Posterior vena cava (tissue), 2 donors: ENCODE data around the gene GJC1. TPM values are rescaled to one million over a fixed set of nuclear protein-coding genes. Genes with fewer than 3 reads are reported as not detected.

Experiments used
- DNase-seq: peaks from one replicate; pipeline ENCODE4 v3.0.0-alpha.2; 2020; ENCODE audit warnings: low spot score
- intact Hi-C, 2 donors: fragments of 100-400 bp; cut with DNase I; formaldehyde crosslinking; loops; one replicate each; pipeline versions ENCODE4 v1.14.1 to v1.14.2; 2022 to 2023
- total RNA-seq, 2 donors: library from RNA; stranded (reverse); fragmentation: NEBNext Ultra II Directional; extraction: Animal tissue kit (Norgen Biotek cat#: 25700); gene quantifications; one replicate each; pipeline ENCODE4 v1.2.1, GENCODE V29; 2021
- donor health status: DM: yes; HTN: yes; CAD: no.
- donor health status: DM: yes; HTN: yes; CAD: no.

The GJC1 gene
- total RNA-seq, 2 donors from 2014 or later: 30.4 to 80.8 TPM

GRCh38 chr17:44754276-44754675, 75.8 kb downstream of the GJC1 start:
- intact Hi-C loops: no loop called here

GRCh38 chr17:44752953-44753861, 76.9 kb downstream of the GJC1 start:
- DNase-seq: no peak
- intact Hi-C loops: no loop called here

More at GRCh38 chr17:44754276-44754675, 75.8 kb downstream of the GJC1 start:
- no peak for DNase-seq

DNA sequence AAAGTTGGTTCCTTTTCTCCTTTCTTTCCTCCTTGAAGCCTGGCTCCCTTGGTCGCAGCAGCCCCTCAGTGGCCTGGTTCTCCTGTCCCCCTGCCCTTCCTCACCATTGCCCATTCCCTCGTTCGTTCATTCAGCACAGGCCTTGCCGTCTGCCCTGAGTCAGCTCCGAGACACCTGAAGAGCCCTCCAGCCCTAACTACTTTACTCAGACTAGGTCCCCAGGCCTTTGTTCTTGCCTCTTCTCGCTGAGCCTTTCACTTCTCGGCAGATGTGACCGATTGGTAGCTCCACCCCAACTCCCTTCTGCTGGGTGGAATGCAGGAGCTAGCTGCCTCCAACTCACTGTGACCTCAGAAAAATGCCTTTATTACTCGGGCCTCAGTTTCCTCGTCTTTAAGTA, 78.3 kb downstream of the GJC1 start:
- DNase-seq: no peak
- intact Hi-C loops: no loop called here

GRCh38 chr17:44751331-44751730, 78.8 kb downstream of the GJC1 start:
- intact Hi-C loops: no loop called here
- no peak for DNase-seq

DNA sequence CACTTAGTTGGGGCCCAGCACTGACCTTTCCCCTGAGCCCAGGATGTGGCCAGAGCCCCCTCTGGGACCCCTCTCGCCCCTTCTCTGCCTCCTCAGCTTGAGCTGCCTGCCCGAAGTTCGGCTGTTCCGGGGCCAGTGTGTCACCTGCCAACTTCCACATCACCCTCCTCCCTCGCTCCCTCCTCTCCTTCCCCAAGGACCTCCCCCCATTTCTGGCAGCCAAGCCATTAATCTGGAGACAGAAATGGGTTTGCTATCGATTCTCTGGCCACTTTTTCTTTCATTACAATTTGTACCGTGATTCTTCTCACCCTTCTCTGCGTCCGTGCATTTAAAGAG, 80.1 kb downstream of the GJC1 start:
- no peak for DNase-seq
- intact Hi-C loops: no loop called here

- intact Hi-C loops: no loop called here
- no peak for DNase-seq
Observed at GRCh38 chr17:44749076-44749979, 80.8 kb downstream of the GJC1 start.

Other genes with a start within 250 kb of the GJC1 start
- gene MEIOC, start 173.8 kb downstream of the GJC1 start, total RNA-seq: under 1 TPM in 1 of 2 donors, not detected in 1; 0.10 TPM
- gene CCDC43, start 140.5 kb downstream of the GJC1 start, total RNA-seq: 10 to 100 TPM; 16.5 to 17.4 TPM
- 1 to 10 TPM; 4.2 to 4.3 TPM for gene DBF4B, start 121.6 kb downstream of the GJC1 start, total RNA-seq
- gene ADAM11, start 71.3 kb downstream of the GJC1 start, total RNA-seq: under 1 TPM; 0.29 to 0.42 TPM
- 1 to 10 TPM; 1.8 to 1.9 TPM for gene HIGD1B, start 17.6 kb upstream of the GJC1 start, total RNA-seq
- gene EFTUD2, start 69.2 kb upstream of the GJC1 start, total RNA-seq: 10 to 100 TPM; 65.2 to 71.9 TPM
- gene GFAP, start 85.2 kb upstream of the GJC1 start, total RNA-seq: 1 to 10 TPM in 1 of 2 donors, under 1 TPM in 1; 0.51 to 1.7 TPM
- gene KIF18B, start 117.5 kb upstream of the GJC1 start, total RNA-seq: under 1 TPM; 0.10 to 0.65 TPM
- gene C1QL1, start 138.0 kb upstream of the GJC1 start, total RNA-seq: under 1 TPM; 0.19 to 0.42 TPM
- gene DCAKD, start 221.3 kb upstream of the GJC1 start, total RNA-seq: 10 to 100 TPM; 17.9 to 19.9 TPM
- gene NMT1, start 231.0 kb upstream of the GJC1 start, total RNA-seq: 10 to 100 TPM; 71.8 to 83.5 TPM